Ascending aorta (tissue), 2 donors: ENCODE measurements around the gene GLMP. TPM values are rescaled to one million over a fixed set of nuclear protein-coding genes. Genes with fewer than 3 reads are reported as not detected.

Experiments used
- DNase-seq, 2 donors: peaks; one replicate each; pipeline ENCODE4 v3.0.0-alpha.2; 2019; ENCODE audit warnings: low spot score in 2 of 2
- H3K27ac ChIP-seq, 2 donors: fragments of 200-600 bp; sonication (generic); one replicate each; pipeline ENCODE4 v1.5.1; 2016 to 2017; ENCODE audit warnings: mild to moderate bottlenecking in 1 of 2
- H3K27me3 ChIP-seq: fragments of 200-600 bp; sonication (generic); one replicate; pipeline ENCODE4 v1.5.1; 2017
- H3K36me3 ChIP-seq, 2 donors: fragments of 200-600 bp; sonication (generic); one replicate each; pipeline ENCODE4 v1.5.1; 2016
- H3K4me1 ChIP-seq, 2 donors: fragments of 200-600 bp; sonication (generic); one replicate each; pipeline ENCODE4 v1.5.1; 2016 to 2017; ENCODE audit warnings: mild to moderate bottlenecking in 1 of 2
- H3K4me3 ChIP-seq, 2 donors: fragments of 200-600 bp; sonication (generic); one replicate each; pipeline ENCODE4 v1.5.1; 2016 to 2017; ENCODE audit warnings: mild to moderate bottlenecking in 1 of 2
- H3K9me3 ChIP-seq, 2 donors: fragments of 200-600 bp; sonication (generic); one replicate each; pipeline ENCODE4 v1.5.1; 2016
- intact Hi-C: fragments of 100-400 bp; cut with DNase I; formaldehyde crosslinking; loops from one replicate; pipeline ENCODE4 v1.15.1; 2023
- total RNA-seq: library from RNA; depleted of rRNA; stranded (reverse); fragments of >200 nt; gene quantifications from one replicate; pipeline ENCODE4 v1.1.0, GENCODE V29; 2016
- TF ChIP-seq, protein P1 (sequence below), 3 experiments: fragments of 200-600 bp in 2 of 3; fragments of 450-650 bp in 1 of 3; sonication (generic) in 2 of 3; IDR thresholded peaks; one replicate each; pipeline ENCODE4 v1.5.1; 2016 to 2019; ENCODE audit warnings: antibody characterized with exemption in 3 of 3, mild to moderate bottlenecking in 1 of 3, moderate library complexity in 1 of 3

GLMP gene
- total RNA-seq, 1 donor from 2014 or later, result 58.0 TPM

DNA sequence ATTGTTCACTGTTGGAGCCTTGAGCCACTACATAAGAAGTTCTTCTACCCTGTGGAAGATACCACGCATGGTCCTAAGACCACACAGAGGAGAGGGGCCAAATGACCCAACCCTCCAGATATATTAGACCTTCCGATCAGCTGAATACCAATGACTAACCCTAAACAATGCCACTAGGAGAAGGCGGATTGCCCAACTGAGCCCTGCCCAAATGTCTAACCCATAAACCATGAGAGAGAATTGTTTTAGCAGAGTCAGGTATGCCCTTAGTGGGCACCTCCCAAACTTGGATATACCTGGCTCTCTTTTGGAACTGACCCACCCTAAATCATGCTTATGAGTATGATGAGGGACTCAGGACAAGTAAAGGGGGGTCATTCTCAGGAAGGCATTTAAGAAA is 25.2 kb downstream of the GLMP start:
- H3K4me1 ChIP-seq, result no peaks in the 10 kb centered on the region
- no peak for DNase-seq
- no peak overlapping the region for H3K27ac ChIP-seq
- TF ChIP-seq, protein P1, sequence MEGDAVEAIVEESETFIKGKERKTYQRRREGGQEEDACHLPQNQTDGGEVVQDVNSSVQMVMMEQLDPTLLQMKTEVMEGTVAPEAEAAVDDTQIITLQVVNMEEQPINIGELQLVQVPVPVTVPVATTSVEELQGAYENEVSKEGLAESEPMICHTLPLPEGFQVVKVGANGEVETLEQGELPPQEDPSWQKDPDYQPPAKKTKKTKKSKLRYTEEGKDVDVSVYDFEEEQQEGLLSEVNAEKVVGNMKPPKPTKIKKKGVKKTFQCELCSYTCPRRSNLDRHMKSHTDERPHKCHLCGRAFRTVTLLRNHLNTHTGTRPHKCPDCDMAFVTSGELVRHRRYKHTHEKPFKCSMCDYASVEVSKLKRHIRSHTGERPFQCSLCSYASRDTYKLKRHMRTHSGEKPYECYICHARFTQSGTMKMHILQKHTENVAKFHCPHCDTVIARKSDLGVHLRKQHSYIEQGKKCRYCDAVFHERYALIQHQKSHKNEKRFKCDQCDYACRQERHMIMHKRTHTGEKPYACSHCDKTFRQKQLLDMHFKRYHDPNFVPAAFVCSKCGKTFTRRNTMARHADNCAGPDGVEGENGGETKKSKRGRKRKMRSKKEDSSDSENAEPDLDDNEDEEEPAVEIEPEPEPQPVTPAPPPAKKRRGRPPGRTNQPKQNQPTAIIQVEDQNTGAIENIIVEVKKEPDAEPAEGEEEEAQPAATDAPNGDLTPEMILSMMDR (IDR thresholded peaks at IDR 0.05), result no peak
- H3K36me3 ChIP-seq, result peaks cover 79 to 97% of the 10 kb centered on the region in 2 donors
- no peak overlapping the region for H3K4me3 ChIP-seq
- no peaks in the 10 kb centered on the region for H3K9me3 ChIP-seq
- intact Hi-C loops, result no loop called here
- H3K27me3 ChIP-seq, result no peaks in the 10 kb centered on the region

DNA sequence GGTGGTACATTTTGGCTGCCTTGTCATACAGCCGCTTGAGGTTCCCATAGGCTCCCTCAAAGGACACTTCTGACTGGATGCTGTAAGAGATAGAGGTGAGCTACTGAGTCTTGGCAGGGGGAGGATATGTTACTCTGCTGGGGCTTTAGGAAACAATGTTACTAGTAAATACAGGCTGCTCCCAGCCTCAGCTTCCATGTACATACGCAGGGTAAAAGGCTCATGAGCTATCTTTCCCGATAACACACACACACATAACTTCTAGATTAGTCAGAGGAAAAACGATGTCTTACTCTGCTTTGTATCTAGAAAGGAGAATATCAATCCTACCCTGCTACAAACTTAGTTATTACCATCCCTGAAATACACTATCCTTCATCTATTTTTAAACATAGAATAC is 27.1 kb downstream of the GLMP start:
- Histone ChIP-seq H3K36me3 (peaks cover 74 to 94% of the 10 kb centered on the region in 2 donors), H3K4me1 (no peaks in the 10 kb centered on the region), H3K27me3 (no peaks in the 10 kb centered on the region), H3K4me3 (no peak overlapping the region), H3K9me3 (no peaks in the 10 kb centered on the region), H3K27ac (no peak overlapping the region)
- TF ChIP-seq, protein P1 (IDR thresholded peaks at IDR 0.05), result no peak
- no peak for DNase-seq
- intact Hi-C loops, result no loop called here

DNA sequence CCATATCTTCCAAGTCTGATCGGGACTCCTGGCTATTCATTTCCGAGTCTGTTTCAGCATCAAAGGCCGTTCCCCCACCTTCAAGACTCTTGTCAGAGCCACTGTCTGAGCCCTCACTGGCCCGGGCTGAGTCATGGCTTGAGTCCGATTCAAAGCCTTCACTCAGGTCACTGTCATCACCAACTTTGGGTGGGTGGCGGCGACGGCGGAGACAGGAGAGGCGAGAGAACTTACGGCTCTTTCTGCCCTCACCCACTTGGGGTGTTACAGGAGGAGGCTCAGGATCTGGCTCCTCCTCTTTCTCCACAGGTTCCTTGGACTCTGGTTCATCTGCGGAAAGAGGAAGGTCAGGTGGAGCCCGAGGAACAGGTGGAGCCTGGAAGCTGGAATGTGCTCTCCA is 29.4 kb downstream of the GLMP start:
- no peak for DNase-seq
- peaks cover 74 to 95% of the 10 kb centered on the region in 2 donors for H3K36me3 ChIP-seq
- intact Hi-C loops, result no loop called here
- no peaks in the 10 kb centered on the region for H3K9me3 ChIP-seq
- H3K27me3 ChIP-seq, result no peaks in the 10 kb centered on the region
- TF ChIP-seq, protein P1 (IDR thresholded peaks at IDR 0.05), result no peak
- H3K4me3 ChIP-seq, result no peak overlapping the region
- no peaks in the 10 kb centered on the region for H3K4me1 ChIP-seq
- H3K27ac ChIP-seq, result no peak overlapping the region

DNA sequence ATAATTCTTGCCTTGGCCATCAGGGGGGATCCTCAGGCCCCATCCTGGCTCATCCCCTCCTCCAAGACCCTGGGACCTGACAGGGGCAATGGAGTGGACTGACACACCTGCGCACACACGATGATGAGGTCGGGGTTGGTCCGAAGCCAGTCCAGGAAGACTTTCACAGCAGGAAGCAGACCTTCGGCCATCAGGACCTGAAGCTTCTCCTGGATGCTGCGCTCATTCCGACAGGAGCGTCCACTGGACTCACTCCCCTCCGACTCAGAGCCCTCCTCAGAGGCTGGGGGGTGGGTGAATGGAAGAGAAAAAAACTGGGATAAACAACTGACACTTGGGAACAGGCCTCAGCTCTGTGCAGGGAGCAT is 32.2 kb downstream of the GLMP start:
- Histone ChIP-seq H3K4me3 (no peak overlapping the region), H3K4me1 (no peaks in the 10 kb centered on the region), H3K36me3 (peaks cover 89 to 97% of the 10 kb centered on the region in 2 donors), H3K9me3 (no peaks in the 10 kb centered on the region), H3K27ac (no peak overlapping the region), H3K27me3 (no peaks in the 10 kb centered on the region)
- TF ChIP-seq, protein P1 (IDR thresholded peaks at IDR 0.05), result no peak
- intact Hi-C loops, result no loop called here
- no peak for DNase-seq

DNA sequence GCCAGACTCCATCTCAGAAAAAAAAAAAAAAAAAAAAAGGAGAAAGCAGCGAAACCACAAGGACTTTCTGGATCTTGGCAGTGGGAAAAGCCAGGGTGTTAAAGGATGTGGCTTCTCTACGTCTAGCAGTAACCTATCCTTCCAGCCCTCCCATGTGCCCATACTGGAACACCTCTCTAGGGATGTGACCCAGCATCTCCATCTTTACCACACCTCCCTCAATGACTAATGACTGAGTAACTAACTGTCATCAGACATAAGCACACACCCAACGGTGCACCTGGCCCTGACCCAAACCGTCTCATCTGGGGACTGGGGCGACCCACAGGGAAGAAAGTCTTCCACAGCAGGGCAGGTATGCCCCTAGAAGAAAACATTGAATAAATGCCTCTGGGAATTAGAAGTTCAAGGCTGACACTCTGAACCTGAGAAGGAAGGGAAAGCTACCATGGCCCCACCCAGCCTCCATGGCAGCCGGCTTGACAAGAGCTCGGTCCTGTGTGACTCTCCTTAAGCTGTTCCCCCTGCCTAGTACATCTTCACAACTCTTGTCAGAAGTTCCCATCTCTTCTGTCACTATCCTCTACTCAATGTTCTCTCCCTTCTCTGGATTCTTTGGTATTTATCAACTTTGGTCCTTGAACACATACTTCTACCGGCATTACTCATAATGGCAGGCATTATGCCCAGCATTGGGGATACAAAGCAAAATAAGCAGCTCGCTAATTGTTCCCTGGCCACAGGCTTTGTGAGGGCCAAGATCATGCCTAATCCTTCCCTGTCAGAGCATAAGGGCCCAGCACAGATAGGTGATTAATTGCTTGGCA is 32.8 kb downstream of the GLMP start:
- H3K27me3 ChIP-seq, result no peaks in the 10 kb centered on the region
- H3K27ac ChIP-seq, result no peak overlapping the region
- H3K9me3 ChIP-seq, result no peaks in the 10 kb centered on the region
- intact Hi-C loops, result no loop called here
- H3K36me3 ChIP-seq, result peaks cover 89 to 97% of the 10 kb centered on the region in 2 donors
- no peak for DNase-seq
- no peaks in the 10 kb centered on the region for H3K4me1 ChIP-seq
- H3K4me3 ChIP-seq, result no peak overlapping the region
- TF ChIP-seq, protein P1 (IDR thresholded peaks at IDR 0.05), result no peak
